NT2/D1 (cell line): Measurements from ENCODE around the gene IL36RN.

Source experiments
- YY1 ChIP-seq: IDR thresholded peaks from 2 replicates; pipeline ENCODE4 v1.6.1; 2011; ENCODE audit not compliant: insufficient read length, insufficient read depth
- ZNF274 ChIP-seq: IDR thresholded peaks from 2 replicates; pipeline ENCODE4 v1.6.1; 2011; ENCODE audit warnings: mild to moderate bottlenecking, low read depth, low read length

- no peak for TF ChIP-seq ZNF274
- TF ChIP-seq YY1, result no peak
These were observed 52.9 kb downstream of the IL36RN start for GRCh38 chr2:113111823-113112287.
